Activated naive CD4-positive, alpha-beta T cell treated with anti-CD3 and anti-CD28 coated beads for 36 hours (primary cell): Measurements from ENCODE around the gene CAPN10. TPM values are rescaled to one million over a fixed set of nuclear protein-coding genes. Genes with fewer than 3 reads are reported as not detected.

Experiments used
- CTCF ChIA-PET: fragments of 350-600 bp; sonication (Branson Sonifier 250); formaldehyde crosslinking; loops from one replicate; lab custom pipeline; 2021; ENCODE audit warnings: antibody characterized with exemption; lab: Charles Lee
- DNase-seq: peaks from one replicate; pipeline ENCODE4 v3.0.0-alpha.2; 2020
- H3K27ac Mint-ChIP-seq: one replicate; pipeline ENCODE4 v1.8.0; 2021; ENCODE audit warnings: mild to moderate bottlenecking, mixed read lengths
- H3K27me3 Mint-ChIP-seq: one replicate; pipeline ENCODE4 v1.8.0; 2021; ENCODE audit warnings: low read depth, mixed read lengths
- H3K36me3 Mint-ChIP-seq: one replicate; pipeline ENCODE4 v1.8.0; 2021; ENCODE audit warnings: low read depth, mixed read lengths
- H3K4me1 Mint-ChIP-seq: one replicate; pipeline ENCODE4 v1.8.0; 2021; ENCODE audit warnings: low read depth, mixed read lengths
- H3K4me3 Mint-ChIP-seq: one replicate; pipeline ENCODE4 v1.8.0; 2021; ENCODE audit warnings: mild to moderate bottlenecking, moderate library complexity, mixed read lengths
- H3K9me3 Mint-ChIP-seq: one replicate; pipeline ENCODE4 v1.8.0; 2021; ENCODE audit warnings: mixed read lengths
- intact Hi-C: fragments of 100-400 bp; cut with micrococcal nuclease; formaldehyde crosslinking; loops from one replicate; pipeline ENCODE4 v1.15.1; 2023
- total RNA-seq, 2 experiments: library from RNA; stranded (reverse); gene quantifications; one replicate each; pipeline ENCODE4 v1.2.3, GENCODE V29; 2021

Gene CAPN10
- total RNA-seq, 2 experiments from 2014 or later, result 24.9 to 28.5 TPM

DNA sequence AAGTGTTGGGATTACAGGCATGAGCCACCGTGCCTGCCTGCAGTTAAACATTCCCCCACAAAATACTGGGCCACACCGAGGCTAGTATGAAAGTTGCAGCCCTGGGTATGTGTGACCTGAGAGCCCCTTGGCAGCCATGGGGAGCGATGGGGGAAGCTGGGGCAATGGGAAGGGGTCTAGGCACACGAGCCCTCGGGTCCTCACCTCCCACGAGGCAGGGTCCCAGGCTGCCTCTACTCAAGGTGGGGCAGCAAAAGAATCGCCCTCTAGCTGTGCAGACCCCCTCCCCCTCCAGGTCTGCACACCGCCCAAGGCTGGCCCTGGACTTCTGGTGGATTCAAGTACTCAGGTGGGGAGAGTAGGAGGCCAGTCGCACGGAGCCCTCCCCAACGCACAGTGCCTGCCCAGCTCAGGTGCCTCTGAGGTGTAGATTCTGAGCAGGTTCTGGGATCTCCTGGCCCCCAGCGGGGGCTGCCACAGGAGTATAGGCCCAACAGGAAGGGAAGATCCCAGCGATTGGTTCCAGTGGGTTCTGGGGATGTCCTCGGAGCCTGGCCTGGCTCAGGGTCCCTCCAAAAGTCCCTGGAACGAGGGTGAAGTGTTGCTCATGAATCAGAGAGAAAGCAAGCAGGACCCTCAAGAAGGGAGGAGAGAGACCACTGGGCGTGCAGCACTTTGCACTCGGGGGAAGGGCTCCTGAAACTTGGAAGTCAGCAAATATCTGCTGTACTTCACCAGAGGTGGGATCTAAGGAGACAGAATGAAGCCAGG is 41.4 kb downstream of the CAPN10 start:
- no peak overlapping the region for H3K27ac Mint-ChIP-seq
- no peak for DNase-seq
- CTCF ChIA-PET, result no interaction called here

DNA sequence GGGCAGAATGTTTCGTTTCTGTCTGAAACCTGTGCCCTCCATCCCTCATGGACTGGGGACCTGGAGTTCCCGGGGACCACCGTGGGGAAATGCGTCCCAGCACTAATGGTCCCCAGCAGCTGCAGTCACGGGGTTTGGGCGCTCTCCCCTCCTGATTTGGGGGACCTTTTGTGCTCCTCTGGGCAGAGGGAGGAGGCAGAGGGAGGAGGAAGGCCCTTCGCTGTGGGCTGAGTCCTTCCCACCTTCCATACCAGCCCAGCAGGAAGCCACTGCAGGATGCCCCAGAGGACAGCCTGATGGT is 41.9 kb downstream of the CAPN10 start:
- Mint-ChIP-seq H3K36me3 (peaks cover 4% of the 10 kb centered on the region), H3K27ac (no peak overlapping the region), H3K9me3 (peaks cover 7% of the 10 kb centered on the region), H3K27me3 (no peaks in the 10 kb centered on the region), H3K4me1 (peaks cover 27% of the 10 kb centered on the region), H3K4me3 (no peak overlapping the region)
- CTCF ChIA-PET, result no interaction called here
- intact Hi-C loops, result loop anchor here (10.0 kb wide), 1 partner anchor 114 kb away; no protein-coding TSS in a partner anchor
- DNase-seq, result no peak

More for the DNA sequence above, 41.4 kb downstream of the CAPN10 start:
- Mint-ChIP-seq H3K4me3 (no peak overlapping the region), H3K9me3 (peaks cover 1% of the 10 kb centered on the region), H3K36me3 (no peaks in the 10 kb centered on the region), H3K27me3 (no peaks in the 10 kb centered on the region), H3K4me1 (peaks cover 32% of the 10 kb centered on the region)
- intact Hi-C loops, result loop anchor here (10.0 kb wide), 1 partner anchor 113 kb away; no protein-coding TSS in a partner anchor

DNA sequence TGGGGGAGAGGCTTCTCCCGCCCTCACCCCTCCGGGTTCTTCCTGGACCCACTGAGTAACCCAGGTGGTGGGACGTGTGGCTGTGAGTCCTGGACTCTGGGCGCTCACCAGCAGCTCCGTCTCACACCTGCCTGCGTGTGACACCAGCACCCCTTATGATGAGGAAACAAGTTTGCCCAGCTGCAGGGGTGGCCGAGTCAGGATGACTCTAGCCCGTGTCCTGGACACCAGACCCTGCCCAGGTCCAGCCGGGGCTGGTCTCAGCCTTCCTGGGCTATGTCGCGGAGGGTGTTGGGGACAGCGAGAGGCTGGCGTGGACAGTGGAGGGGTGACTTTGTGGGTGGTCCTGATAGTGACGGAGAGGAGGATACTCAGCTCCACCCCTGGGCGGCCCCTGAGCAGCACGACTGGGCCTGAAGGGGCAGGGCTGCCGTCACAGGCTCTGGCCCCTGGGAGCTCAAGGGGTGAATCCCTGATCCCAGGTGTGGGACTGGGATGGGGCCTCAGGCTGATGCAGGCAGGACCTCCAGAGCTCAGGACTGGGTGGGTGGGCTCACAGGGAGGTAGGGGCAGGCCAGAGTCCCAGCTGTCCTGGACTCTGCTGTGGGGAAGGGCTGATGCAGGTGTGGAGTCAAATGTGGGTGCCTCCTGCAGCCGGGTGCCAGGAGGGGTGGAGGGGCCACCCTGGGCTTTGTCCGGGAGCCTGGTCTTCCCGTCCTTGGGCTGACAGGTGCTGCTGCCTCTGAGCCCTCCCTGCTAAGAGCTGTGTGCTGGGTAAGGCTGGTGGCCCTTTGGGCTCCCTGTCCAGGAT is 42.5 kb downstream of the CAPN10 start:
- DNase-seq, result no peak
- Mint-ChIP-seq H3K27ac (no peak overlapping the region), H3K4me1 (peaks cover 26% of the 10 kb centered on the region), H3K4me3 (no peak overlapping the region), H3K36me3 (peaks cover 6% of the 10 kb centered on the region), H3K27me3 (no peaks in the 10 kb centered on the region), H3K9me3 (peaks cover 12% of the 10 kb centered on the region)
- CTCF ChIA-PET, result no interaction called here
- intact Hi-C loops, result loop anchor here (10.0 kb wide), 1 partner anchor 114 kb away; no protein-coding TSS in a partner anchor

DNA sequence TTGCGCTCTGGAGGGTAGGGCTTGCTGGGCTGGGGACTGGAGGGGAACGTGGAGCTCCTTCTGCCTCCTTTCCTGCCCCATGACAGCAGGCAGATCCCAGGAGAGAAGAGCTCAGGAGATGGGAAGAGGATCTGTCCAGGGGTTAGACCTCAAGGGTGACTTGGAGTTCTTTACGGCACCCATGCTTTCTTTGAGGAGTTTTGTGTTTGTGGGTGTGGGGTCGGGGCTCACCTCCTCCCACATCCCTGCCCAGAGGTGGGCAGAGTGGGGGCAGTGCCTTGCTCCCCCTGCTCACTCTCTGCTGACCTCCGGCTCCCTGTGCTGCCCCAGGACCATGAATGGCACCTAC is 43.1 kb downstream of the CAPN10 start:
- Mint-ChIP-seq H3K9me3 (peaks cover 17% of the 10 kb centered on the region), H3K27me3 (no peaks in the 10 kb centered on the region), H3K27ac (no peak overlapping the region), H3K36me3 (peaks cover 6% of the 10 kb centered on the region), H3K4me3 (no peak overlapping the region), H3K4me1 (peaks cover 23% of the 10 kb centered on the region)
- CTCF ChIA-PET, result no interaction called here
- intact Hi-C loops, result loop anchor here (10.0 kb wide), 1 partner anchor 115 kb away; no protein-coding TSS in a partner anchor
- DNase-seq, result no peak

DNA sequence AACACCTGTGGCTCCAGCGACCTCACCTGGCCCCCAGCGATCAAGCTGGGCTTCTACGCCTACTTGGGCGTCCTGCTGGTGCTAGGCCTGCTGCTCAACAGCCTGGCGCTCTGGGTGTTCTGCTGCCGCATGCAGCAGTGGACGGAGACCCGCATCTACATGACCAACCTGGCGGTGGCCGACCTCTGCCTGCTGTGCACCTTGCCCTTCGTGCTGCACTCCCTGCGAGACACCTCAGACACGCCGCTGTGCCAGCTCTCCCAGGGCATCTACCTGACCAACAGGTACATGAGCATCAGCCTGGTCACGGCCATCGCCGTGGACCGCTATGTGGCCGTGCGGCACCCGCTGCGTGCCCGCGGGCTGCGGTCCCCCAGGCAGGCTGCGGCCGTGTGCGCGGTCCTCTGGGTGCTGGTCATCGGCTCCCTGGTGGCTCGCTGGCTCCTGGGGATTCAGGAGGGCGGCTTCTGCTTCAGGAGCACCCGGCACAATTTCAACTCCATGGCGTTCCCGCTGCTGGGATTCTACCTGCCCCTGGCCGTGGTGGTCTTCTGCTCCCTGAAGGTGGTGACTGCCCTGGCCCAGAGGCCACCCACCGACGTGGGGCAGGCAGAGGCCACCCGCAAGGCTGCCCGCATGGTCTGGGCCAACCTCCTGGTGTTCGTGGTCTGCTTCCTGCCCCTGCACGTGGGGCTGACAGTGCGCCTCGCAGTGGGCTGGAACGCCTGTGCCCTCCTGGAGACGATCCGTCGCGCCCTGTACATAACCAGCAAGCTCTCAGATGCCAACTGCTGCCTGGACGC is 43.6 kb downstream of the CAPN10 start:
- Mint-ChIP-seq H3K36me3 (peaks cover 6% of the 10 kb centered on the region), H3K27me3 (no peaks in the 10 kb centered on the region), H3K4me3 (no peak overlapping the region), H3K4me1 (peaks cover 17% of the 10 kb centered on the region), H3K9me3 (peaks cover 19% of the 10 kb centered on the region), H3K27ac (no peak overlapping the region)
- intact Hi-C loops, result loop anchor here (10.0 kb wide), 1 partner anchor 115 kb away; no protein-coding TSS in a partner anchor
- CTCF ChIA-PET, result no interaction called here
- no peak for DNase-seq

DNA sequence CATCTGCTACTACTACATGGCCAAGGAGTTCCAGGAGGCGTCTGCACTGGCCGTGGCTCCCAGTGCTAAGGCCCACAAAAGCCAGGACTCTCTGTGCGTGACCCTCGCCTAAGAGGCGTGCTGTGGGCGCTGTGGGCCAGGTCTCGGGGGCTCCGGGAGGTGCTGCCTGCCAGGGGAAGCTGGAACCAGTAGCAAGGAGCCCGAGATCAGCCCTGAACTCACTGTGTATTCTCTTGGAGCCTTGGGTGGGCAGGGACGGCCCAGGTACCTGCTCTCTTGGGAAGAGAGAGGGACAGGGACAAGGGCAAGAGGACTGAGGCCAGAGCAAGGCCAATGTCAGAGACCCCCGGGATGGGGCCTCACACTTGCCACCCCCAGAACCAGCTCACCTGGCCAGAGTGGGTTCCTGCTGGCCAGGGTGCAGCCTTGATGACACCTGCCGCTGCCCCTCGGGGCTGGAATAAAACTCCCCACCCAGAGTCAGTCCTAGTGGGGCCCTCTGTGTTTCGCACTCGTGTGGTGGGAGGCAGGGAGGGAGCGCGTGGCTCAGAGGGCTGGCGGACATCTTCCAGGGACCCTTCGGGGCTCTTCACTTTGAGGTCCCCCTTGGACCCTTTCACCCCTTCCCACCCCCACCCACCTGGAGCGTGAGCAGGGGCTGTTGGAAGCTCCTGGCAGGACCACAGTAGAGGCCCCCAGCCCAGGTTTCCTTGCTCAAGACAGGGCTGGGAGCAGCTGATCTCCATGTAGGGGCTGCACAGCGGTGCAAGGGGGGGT is 44.4 kb downstream of the CAPN10 start:
- intact Hi-C loops, result no loop called here
- DNase-seq, result no peak
- H3K36me3 Mint-ChIP-seq, result peaks cover 6% of the 10 kb centered on the region
- H3K27ac Mint-ChIP-seq, result no peak overlapping the region
- H3K4me3 Mint-ChIP-seq, result no peak overlapping the region
- peaks cover 10% of the 10 kb centered on the region for H3K4me1 Mint-ChIP-seq
- CTCF ChIA-PET, result no interaction called here
- H3K27me3 Mint-ChIP-seq, result no peaks in the 10 kb centered on the region
- H3K9me3 Mint-ChIP-seq, result peaks cover 19% of the 10 kb centered on the region

DNA sequence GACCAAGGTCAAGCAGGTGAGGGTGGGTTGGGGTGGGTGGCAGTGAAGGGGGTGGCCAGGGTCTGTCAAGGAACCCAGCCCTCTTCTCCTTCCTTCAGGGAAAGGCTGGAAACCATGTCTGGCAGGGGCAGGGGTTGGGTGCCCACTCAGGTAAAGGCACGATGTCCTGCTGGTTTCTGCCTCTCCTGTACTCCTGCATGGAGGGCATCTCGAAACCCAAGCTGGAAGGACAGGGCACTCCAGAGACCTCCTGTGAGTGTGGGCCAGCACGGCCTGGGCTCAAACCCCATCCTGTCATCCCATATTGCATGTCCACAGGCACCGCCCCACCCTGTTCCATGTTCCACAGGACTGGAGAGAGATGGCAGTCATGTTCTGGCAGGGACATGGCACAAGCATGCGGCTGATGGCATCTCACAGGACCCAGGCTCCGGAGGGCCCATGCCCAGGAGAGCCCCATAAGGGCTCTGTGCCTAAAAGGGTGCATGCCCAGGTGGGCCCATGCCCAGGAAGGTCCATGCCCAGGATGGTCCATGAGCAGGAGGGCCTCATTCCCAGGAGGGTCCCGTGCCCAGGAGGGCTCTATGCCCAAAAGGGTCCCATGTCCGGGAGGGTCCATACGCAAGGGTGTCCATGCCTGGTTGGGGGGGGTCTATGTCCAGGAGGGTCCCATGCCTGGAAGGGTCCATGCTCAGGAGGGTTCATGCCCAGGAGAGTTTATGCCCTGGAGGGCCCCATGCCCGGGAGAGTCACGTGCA is 45.2 kb downstream of the CAPN10 start:
- DNase-seq, result no peak
- intact Hi-C loops, result no loop called here

DNA sequence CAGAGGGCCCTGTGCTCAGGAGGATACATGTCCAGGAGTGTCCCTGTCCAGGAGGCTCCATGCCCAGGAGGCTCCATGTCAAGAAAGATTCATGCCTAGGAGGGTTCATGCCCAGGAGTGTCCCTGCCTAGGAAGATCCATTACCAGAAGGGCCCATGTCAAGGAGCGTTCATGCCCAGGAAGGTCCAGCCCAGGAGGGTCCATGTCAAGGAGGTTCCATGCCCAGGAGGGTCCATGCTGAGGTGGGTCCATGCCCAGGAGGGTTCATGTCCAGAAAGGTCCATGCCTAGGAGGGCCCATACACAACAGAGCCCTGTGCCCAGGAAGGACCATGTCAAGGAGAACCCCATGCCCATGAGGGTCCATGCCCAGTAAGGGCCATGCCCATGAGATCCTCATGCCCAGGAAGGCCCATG is 45.8 kb downstream of the CAPN10 start:
- no peak for DNase-seq
- no peaks in the 10 kb centered on the region for H3K27me3 Mint-ChIP-seq
- no peak overlapping the region for H3K27ac Mint-ChIP-seq
- H3K4me3 Mint-ChIP-seq, result no peak overlapping the region
- H3K4me1 Mint-ChIP-seq, result no peaks in the 10 kb centered on the region
- intact Hi-C loops, result no loop called here
- H3K9me3 Mint-ChIP-seq, result peaks cover 19% of the 10 kb centered on the region
- CTCF ChIA-PET, result no interaction called here
- H3K36me3 Mint-ChIP-seq, result peaks cover 6% of the 10 kb centered on the region

More for the DNA sequence above, 45.2 kb downstream of the CAPN10 start:
- H3K4me1 Mint-ChIP-seq, result peaks cover 5% of the 10 kb centered on the region
- H3K36me3 Mint-ChIP-seq, result peaks cover 6% of the 10 kb centered on the region
- H3K9me3 Mint-ChIP-seq, result peaks cover 19% of the 10 kb centered on the region
- H3K27ac Mint-ChIP-seq, result no peak overlapping the region
- CTCF ChIA-PET, result no interaction called here
- no peaks in the 10 kb centered on the region for H3K27me3 Mint-ChIP-seq
- H3K4me3 Mint-ChIP-seq, result no peak overlapping the region

DNA sequence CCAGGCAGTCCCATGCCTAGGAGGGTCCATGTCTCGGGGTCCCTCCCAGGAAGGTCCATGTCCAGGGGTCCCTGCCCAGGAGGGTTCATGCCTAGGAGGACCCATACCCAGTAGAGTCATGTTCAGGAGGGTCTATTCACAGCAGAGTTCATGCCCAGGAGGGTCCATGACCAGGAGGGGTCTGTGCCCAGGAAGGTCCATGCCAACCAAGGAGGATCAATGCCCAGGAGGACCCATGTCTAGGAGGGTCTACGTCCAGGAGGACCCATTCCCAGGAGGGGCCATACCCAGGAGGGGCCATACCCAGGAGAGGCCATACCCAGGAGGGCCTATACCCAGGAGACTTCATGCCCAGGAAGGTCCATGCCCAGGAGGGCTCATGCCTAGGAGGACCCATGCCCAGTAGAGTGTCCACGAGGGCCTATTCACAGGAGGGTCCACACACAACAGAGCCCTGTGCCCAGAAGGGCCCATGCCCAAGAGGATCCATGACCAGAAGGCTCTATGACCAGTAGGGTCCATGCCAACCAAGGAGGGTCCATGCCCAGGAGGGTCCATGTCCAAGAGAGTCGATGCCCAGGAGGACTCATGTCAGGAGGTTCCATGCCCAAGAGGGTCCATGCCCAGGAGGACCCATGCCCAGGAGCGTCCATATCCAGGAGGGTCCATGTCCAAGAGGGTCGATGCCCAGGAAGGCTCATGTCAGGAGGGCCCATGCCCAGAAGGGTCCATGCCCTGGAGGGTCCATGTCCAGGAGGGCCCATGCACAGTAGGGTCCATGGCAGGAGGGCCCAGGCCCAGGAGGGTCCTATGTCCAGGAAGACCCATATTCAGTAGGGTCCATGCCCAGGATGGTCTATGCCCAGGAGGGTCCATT is 48.8 kb downstream of the CAPN10 start:
- Mint-ChIP-seq H3K27me3 (no peaks in the 10 kb centered on the region), H3K27ac (no peak overlapping the region), H3K9me3 (peaks cover 19% of the 10 kb centered on the region), H3K4me1 (no peaks in the 10 kb centered on the region), H3K36me3 (peaks cover 6% of the 10 kb centered on the region), H3K4me3 (no peak overlapping the region)
- CTCF ChIA-PET, result interaction anchor here (0.6 kb wide), 1 partner anchor 363 kb away, joined by 4 read pairs; no protein-coding TSS in a partner anchor
- no peak for DNase-seq
- intact Hi-C loops, result no loop called here

DNA sequence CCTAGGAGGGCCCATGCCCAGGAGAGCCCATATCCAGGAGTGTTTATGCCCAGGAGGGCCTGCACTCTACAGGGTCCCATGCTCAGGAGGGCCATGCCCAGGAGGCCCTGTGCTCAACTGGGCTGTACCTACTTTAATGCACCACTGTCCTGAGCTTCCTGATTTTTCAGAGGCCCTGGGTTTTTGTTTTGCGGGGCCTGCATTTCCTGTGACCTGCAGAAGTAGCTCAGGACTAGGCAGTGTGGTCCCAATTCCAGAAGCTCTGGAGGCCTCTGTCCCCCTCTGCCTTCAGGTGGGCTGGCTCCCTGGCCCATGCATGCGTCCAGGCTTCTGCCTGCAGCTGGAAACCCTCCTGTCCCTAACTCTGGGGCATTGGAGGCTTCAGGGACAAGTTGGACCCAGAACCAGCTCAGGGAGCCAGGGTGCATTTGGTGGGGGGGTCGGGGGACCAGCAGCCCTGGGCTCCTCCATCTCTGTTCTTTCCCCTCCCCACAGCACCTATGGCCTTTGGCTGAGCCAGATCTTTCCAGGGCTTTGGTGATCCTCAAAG is 49.5 kb downstream of the CAPN10 start:
- peaks cover 6% of the 10 kb centered on the region for H3K36me3 Mint-ChIP-seq
- no peak for DNase-seq
- intact Hi-C loops, result no loop called here
- no peak overlapping the region for H3K27ac Mint-ChIP-seq
- no peaks in the 10 kb centered on the region for H3K27me3 Mint-ChIP-seq
- no peak overlapping the region for H3K4me3 Mint-ChIP-seq
- H3K9me3 Mint-ChIP-seq, result peaks cover 19% of the 10 kb centered on the region
- CTCF ChIA-PET, result interaction anchor here (0.6 kb wide), 1 partner anchor 363 kb away, joined by 4 read pairs; no protein-coding TSS in a partner anchor
- no peaks in the 10 kb centered on the region for H3K4me1 Mint-ChIP-seq
